Panc1 (cell line): ENCODE measurements around the gene APLF. TPM values are rescaled to one million over a fixed set of nuclear protein-coding genes. Genes with fewer than 3 reads are reported as not detected.

ENCODE experiments used
- ATAC-seq: fragments of 200-7000 bp; cut with Tn5 transposase; 2 replicates; pipeline ENCODE4 v1.9.1; 2020; ENCODE audit warnings: mild to moderate bottlenecking, moderate library complexity
- BruUV-seq: library from RNA; stranded (reverse); fragments of 400-500 nt; replicated peaks from 2 replicates; lab custom pipeline; 2021; lab: Mats Ljungman, UMichigan
- CTCF ChIA-PET: fragments of 300-600 bp; sonication (Branson Sonifier 250); formaldehyde crosslinking; loops from one replicate; lab custom pipeline; 2022; ENCODE audit warnings: antibody characterized with exemption; lab: Charles Lee
- POLR2A ChIA-PET: fragments of 300-600 bp; sonication (Branson Sonifier 250); formaldehyde crosslinking; loops from one replicate; lab custom pipeline; 2022; ENCODE audit warnings: antibody characterized with exemption; lab: Charles Lee
- DNase-seq: peaks from one replicate; pipeline ENCODE4 v3.0.0-alpha.2; 2010; ENCODE audit warnings: low read depth, low spot score
- H3K27ac ChIP-seq: 2 replicates; pipeline ENCODE4 v1.5.1; 2011; ENCODE audit warnings: mild to moderate bottlenecking, low read length, inconsistent platforms
- H3K27me3 ChIP-seq: fragments of 200-500 bp; sonication (Bioruptor generic); 2 replicates; pipeline ENCODE4 v1.6.0; 2014; ENCODE audit warnings: low read length, inconsistent platforms; ENCODE audit not compliant: control insufficient read depth, insufficient read depth
- H3K36me3 ChIP-seq: fragments of 200-500 bp; sonication (Bioruptor generic); 2 replicates; pipeline ENCODE4 v1.5.1; 2014; ENCODE audit warnings: inconsistent platforms, mild to moderate bottlenecking, low read length, moderate library complexity; ENCODE audit not compliant: control insufficient read depth, insufficient read depth
- H3K4me1 ChIP-seq: 2 replicates; pipeline ENCODE4 v1.5.1; 2011; ENCODE audit warnings: inconsistent platforms, mild to moderate bottlenecking, low read length, moderate library complexity; ENCODE audit not compliant: control insufficient read depth, insufficient read depth
- H3K4me3 ChIP-seq, 2 experiments: 2 replicates each; pipeline ENCODE4 v1.5.1; 2011 to 2012; ENCODE audit warnings: low read depth in 2 of 2, low read length in 2 of 2, mild to moderate bottlenecking in 2 of 2, inconsistent platforms in 1 of 2, moderate library complexity in 1 of 2
- H3K9me3 ChIP-seq: fragments of 200-500 bp; sonication (Bioruptor generic); 2 replicates; pipeline ENCODE4 v1.5.1; 2014; ENCODE audit warnings: low read depth, mild to moderate bottlenecking, inconsistent platforms, low read length, moderate library complexity; ENCODE audit not compliant: control insufficient read depth, insufficient read depth
- POLR2AphosphoS5 ChIP-seq: IDR thresholded peaks from 2 replicates; pipeline ENCODE4 v1.6.1; 2012; ENCODE audit warnings: mild to moderate bottlenecking, low read depth, low read length, moderate library complexity
- SIN3A ChIP-seq: IDR thresholded peaks from 2 replicates; pipeline ENCODE4 v1.6.1; 2012; ENCODE audit warnings: low read depth, mild to moderate bottlenecking, low read length, moderate library complexity, borderline replicate concordance; ENCODE audit not compliant: insufficient read depth
- TCF7L2 ChIP-seq: IDR thresholded peaks from 2 replicates; pipeline ENCODE4 v1.6.1; 2011; ENCODE audit warnings: mild to moderate bottlenecking, low read depth, low read length, inconsistent platforms
- in situ Hi-C: cut with HindIII; loops from 2 replicates; pipeline ENCODE4 v1.10.0; 2016; ENCODE audit warnings: low sequenced_read_pairs, low pct_unique_long_range_greater_than_20kb
- intact Hi-C: fragments of 100-400 bp; cut with micrococcal nuclease; formaldehyde crosslinking; loops from one replicate; pipeline ENCODE4 v1.10.0; 2022; ENCODE audit not compliant: unreplicated experiment
- total RNA-seq: library from RNA; stranded (reverse); gene quantifications from one replicate; pipeline ENCODE4 v1.2.1, GENCODE V29; 2021; ENCODE audit not compliant: unreplicated experiment
- TF ChIP-seq, protein P1 (sequence below), 2 experiments: IDR thresholded peaks; 2 replicates each; pipeline ENCODE4 v1.6.1; 2011 to 2012; ENCODE audit warnings: low read depth in 2 of 2, control low read depth in 1 of 2, low read length in 1 of 2, mild to moderate bottlenecking in 1 of 2, moderate library complexity in 1 of 2; ENCODE audit not compliant: insufficient read depth in 1 of 2
- TF ChIP-seq, protein P2 (sequence below): fragments of 450-650 bp; IDR thresholded peaks from 2 replicates; pipeline ENCODE4 v1.5.1; 2017; ENCODE audit warnings: mild to moderate bottlenecking

APLF gene
- total RNA-seq, 1 experiment from 2014 or later = 2.6 TPM

DNA sequence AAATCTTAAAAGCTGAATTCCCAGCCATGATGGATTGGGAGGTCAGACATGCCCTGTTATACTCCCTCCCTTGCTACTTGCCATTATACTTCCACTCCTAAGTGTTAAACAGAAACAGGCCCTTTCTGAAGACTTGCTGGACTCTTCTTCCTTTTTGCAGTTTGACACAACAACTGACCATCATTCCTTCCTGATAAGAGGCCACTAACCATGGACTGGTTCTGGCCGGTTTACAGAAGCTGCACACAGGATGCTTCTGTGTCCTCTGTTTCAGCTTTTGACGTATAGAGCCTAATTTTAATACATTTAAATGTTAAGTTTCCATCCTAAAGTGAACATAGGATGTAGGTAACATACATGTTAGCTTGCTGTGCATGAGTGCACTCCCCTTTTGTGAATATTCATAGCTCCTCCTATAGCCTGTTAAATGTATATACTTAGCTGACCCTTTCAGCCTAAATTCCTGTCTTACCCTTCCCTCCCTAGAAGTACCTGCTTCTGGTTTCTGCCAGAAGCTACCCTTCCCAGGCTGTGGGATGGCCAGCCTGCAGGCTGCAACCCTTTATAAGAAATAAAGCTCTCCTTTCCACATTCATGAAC, 13.5 kb upstream of the APLF start:
- no peaks in the 10 kb centered on the region for H3K9me3 ChIP-seq
- no peak overlapping the region for H3K27ac ChIP-seq
- H3K4me3 ChIP-seq = no peak overlapping the region
- intact Hi-C loops (no loop called here), in situ Hi-C loops (no loop called here)
- no peaks in the 10 kb centered on the region; the same call in 1 of the 2 replicates for H3K4me1 ChIP-seq
- no peak for DNase-seq
- H3K36me3 ChIP-seq = no peaks in the 10 kb centered on the region
- no peak for ATAC-seq
- BruUV-seq = no TSS peak
- TF ChIP-seq TCF7L2 (no peak), POLR2AphosphoS5 (no peak), SIN3A (no peak)
- TF ChIP-seq, protein P1, sequence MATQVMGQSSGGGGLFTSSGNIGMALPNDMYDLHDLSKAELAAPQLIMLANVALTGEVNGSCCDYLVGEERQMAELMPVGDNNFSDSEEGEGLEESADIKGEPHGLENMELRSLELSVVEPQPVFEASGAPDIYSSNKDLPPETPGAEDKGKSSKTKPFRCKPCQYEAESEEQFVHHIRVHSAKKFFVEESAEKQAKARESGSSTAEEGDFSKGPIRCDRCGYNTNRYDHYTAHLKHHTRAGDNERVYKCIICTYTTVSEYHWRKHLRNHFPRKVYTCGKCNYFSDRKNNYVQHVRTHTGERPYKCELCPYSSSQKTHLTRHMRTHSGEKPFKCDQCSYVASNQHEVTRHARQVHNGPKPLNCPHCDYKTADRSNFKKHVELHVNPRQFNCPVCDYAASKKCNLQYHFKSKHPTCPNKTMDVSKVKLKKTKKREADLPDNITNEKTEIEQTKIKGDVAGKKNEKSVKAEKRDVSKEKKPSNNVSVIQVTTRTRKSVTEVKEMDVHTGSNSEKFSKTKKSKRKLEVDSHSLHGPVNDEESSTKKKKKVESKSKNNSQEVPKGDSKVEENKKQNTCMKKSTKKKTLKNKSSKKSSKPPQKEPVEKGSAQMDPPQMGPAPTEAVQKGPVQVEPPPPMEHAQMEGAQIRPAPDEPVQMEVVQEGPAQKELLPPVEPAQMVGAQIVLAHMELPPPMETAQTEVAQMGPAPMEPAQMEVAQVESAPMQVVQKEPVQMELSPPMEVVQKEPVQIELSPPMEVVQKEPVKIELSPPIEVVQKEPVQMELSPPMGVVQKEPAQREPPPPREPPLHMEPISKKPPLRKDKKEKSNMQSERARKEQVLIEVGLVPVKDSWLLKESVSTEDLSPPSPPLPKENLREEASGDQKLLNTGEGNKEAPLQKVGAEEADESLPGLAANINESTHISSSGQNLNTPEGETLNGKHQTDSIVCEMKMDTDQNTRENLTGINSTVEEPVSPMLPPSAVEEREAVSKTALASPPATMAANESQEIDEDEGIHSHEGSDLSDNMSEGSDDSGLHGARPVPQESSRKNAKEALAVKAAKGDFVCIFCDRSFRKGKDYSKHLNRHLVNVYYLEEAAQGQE (IDR thresholded peaks at IDR 0.05; ENCODE audit: insufficient read depth in 1 of 2, low read depth in 2 of 2, low read length in 1 of 2) = no peak
- TF ChIP-seq, protein P2, sequence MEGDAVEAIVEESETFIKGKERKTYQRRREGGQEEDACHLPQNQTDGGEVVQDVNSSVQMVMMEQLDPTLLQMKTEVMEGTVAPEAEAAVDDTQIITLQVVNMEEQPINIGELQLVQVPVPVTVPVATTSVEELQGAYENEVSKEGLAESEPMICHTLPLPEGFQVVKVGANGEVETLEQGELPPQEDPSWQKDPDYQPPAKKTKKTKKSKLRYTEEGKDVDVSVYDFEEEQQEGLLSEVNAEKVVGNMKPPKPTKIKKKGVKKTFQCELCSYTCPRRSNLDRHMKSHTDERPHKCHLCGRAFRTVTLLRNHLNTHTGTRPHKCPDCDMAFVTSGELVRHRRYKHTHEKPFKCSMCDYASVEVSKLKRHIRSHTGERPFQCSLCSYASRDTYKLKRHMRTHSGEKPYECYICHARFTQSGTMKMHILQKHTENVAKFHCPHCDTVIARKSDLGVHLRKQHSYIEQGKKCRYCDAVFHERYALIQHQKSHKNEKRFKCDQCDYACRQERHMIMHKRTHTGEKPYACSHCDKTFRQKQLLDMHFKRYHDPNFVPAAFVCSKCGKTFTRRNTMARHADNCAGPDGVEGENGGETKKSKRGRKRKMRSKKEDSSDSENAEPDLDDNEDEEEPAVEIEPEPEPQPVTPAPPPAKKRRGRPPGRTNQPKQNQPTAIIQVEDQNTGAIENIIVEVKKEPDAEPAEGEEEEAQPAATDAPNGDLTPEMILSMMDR = no peak
- no peaks in the 10 kb centered on the region for H3K27me3 ChIP-seq
- ChIA-PET CTCF (no interaction called here), POLR2A (interaction anchor here (0.6 kb wide), 1 partner anchor 938 kb away, joined by 4 read pairs; no protein-coding TSS in a partner anchor)

DNA sequence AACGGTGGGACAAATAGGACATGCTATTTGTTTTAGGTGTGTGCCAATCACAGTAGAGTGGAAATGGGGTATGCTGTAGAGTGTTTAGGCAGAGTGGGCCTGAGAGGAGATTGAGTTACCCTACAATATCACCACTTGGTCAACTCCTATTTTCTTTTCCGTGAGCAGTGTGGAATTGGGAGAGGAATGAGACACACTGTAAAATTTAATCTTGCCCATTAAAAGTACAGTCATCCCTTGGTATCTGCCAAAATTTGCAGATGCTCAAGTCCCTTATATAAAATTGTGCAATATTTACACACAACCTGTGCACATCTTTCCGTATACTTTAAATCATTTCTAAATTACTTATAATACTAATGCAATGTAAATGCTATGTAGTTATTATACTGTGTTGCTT, 12.7 kb upstream of the APLF start:
- ChIA-PET CTCF (no interaction called here), POLR2A (no interaction called here)
- ATAC-seq (no peak), DNase-seq (no peak)
- in situ Hi-C loops = no loop called here
- intact Hi-C loops = no loop called here
- no peak for TF ChIP-seq TCF7L2
- TF ChIP-seq, protein P1 (IDR thresholded peaks at IDR 0.05; ENCODE audit: insufficient read depth in 1 of 2, low read depth in 2 of 2, low read length in 1 of 2) = no peak
- TF ChIP-seq SIN3A = no peak
- TF ChIP-seq POLR2AphosphoS5 = no peak
- no peaks in the 10 kb centered on the region for H3K9me3 ChIP-seq
- no peak overlapping the region for H3K27ac ChIP-seq
- no peaks in the 10 kb centered on the region for H3K36me3 ChIP-seq
- H3K4me1 ChIP-seq = no peaks in the 10 kb centered on the region; the same call in 1 of the 2 replicates
- no peak overlapping the region for H3K4me3 ChIP-seq
- H3K27me3 ChIP-seq = no peaks in the 10 kb centered on the region
- BruUV-seq = no TSS peak
